Glutamatergic neuron (in vitro differentiated cells): ENCODE measurements around the gene TMEM121. TPM values are rescaled to one million over a fixed set of nuclear protein-coding genes. Genes with fewer than 3 reads are reported as not detected.
A peak's percentile ranks its signal among the peaks of the same experiment; 100 is the strongest.
"Not testable (repeated sequence)": the region's sequence is repeated elsewhere in the genome, so short reads cannot be mapped to it uniquely, and the experiment has no call there.

Experiments used
- DNase-seq: peaks from one replicate; pipeline ENCODE4 v3.0.0; 2022
- H3K27ac Mint-ChIP-seq: one replicate; pipeline ENCODE4 v1.8.0; 2020; ENCODE audit warnings: mild to moderate bottlenecking, mixed read lengths, inconsistent platforms; ENCODE audit not compliant: unreplicated experiment
- H3K27me3 Mint-ChIP-seq: one replicate; pipeline ENCODE4 v1.8.0; 2020; ENCODE audit warnings: mild to moderate bottlenecking, moderate library complexity, mixed read lengths, inconsistent platforms; ENCODE audit not compliant: unreplicated experiment
- H3K36me3 Mint-ChIP-seq: one replicate; pipeline ENCODE4 v1.8.0; 2020; ENCODE audit warnings: mild to moderate bottlenecking, mixed read lengths, inconsistent platforms; ENCODE audit not compliant: unreplicated experiment
- H3K4me1 Mint-ChIP-seq: one replicate; pipeline ENCODE4 v1.8.0; 2020; ENCODE audit warnings: mild to moderate bottlenecking, low read depth, mixed read lengths, inconsistent platforms; ENCODE audit not compliant: unreplicated experiment
- H3K4me3 Mint-ChIP-seq: one replicate; pipeline ENCODE4 v1.8.0; 2020; ENCODE audit warnings: mild to moderate bottlenecking, mixed read lengths, inconsistent platforms; ENCODE audit not compliant: unreplicated experiment
- H3K9me3 Mint-ChIP-seq: one replicate; pipeline ENCODE4 v1.8.0; 2020; ENCODE audit warnings: mild to moderate bottlenecking, moderate library complexity, mixed read lengths, inconsistent platforms; ENCODE audit not compliant: unreplicated experiment
- total RNA-seq: library from RNA; stranded (reverse); fragmentation: NEBNext Ultra II Directional; extraction: Animal tissue kit (Norgen Biotek cat#: 25700); gene quantifications from one replicate; pipeline ENCODE4 v1.2.1, GENCODE V29; 2021; ENCODE audit not compliant: unreplicated experiment
- TF ChIP-seq, protein P1 (sequence below): fragments of 200-600 bp; sonication (generic); IDR thresholded peaks from one replicate; pipeline ENCODE4 v1.5.0; 2021; ENCODE audit not compliant: partially characterized antibody, unreplicated experiment

Gene TMEM121
- total RNA-seq, 1 donor from 2014 or later: 2.7 TPM

GRCh38 chr14:105554022-105554421 is 27.6 kb downstream of the TMEM121 start:
- Mint-ChIP-seq H3K4me3 (no peak overlapping the region), H3K36me3 (no peaks in the 10 kb centered on the region), H3K27me3 (no peaks in the 10 kb centered on the region), H3K9me3 (peaks cover 16% of the 10 kb centered on the region), H3K4me1 (no peaks in the 10 kb centered on the region), H3K27ac (no peak overlapping the region)
- DNase-seq: no peak
- TF ChIP-seq, protein P1, sequence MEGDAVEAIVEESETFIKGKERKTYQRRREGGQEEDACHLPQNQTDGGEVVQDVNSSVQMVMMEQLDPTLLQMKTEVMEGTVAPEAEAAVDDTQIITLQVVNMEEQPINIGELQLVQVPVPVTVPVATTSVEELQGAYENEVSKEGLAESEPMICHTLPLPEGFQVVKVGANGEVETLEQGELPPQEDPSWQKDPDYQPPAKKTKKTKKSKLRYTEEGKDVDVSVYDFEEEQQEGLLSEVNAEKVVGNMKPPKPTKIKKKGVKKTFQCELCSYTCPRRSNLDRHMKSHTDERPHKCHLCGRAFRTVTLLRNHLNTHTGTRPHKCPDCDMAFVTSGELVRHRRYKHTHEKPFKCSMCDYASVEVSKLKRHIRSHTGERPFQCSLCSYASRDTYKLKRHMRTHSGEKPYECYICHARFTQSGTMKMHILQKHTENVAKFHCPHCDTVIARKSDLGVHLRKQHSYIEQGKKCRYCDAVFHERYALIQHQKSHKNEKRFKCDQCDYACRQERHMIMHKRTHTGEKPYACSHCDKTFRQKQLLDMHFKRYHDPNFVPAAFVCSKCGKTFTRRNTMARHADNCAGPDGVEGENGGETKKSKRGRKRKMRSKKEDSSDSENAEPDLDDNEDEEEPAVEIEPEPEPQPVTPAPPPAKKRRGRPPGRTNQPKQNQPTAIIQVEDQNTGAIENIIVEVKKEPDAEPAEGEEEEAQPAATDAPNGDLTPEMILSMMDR: no peak

GRCh38 chr14:105554523-105554922 is 28.1 kb downstream of the TMEM121 start:
- TF ChIP-seq, protein P1: no peak
- Mint-ChIP-seq H3K4me1 (no peaks in the 10 kb centered on the region), H3K27me3 (no peaks in the 10 kb centered on the region), H3K4me3 (no peak overlapping the region), H3K9me3 (peaks cover 15% of the 10 kb centered on the region), H3K27ac (no peak overlapping the region), H3K36me3 (no peaks in the 10 kb centered on the region)
- DNase-seq: no peak

DNA sequence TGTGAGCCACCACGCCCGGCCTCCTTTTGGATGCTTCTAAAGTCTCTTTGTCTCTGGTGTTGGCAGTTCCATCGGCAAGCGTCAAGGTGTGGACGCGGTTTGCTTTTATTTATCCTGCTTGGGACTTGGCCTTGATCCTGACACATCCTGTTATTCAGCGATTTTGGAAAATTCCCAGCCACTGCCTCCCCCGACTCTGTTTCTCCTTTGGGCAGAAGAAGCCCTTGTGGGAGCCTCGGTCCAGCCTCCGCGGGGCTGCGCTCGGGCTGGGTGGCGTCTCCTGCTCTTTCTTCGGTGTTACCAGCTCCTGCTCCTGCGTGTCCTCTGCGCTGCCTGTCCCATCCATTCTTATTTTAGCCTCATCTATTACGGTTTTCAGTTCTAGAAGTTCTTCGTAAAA is 31.3 kb downstream of the TMEM121 start:
- not testable (repeated sequence) for H3K27ac Mint-ChIP-seq, DNase-seq, H3K36me3 Mint-ChIP-seq, H3K4me1 Mint-ChIP-seq, H3K9me3 Mint-ChIP-seq, H3K27me3 Mint-ChIP-seq, H3K4me3 Mint-ChIP-seq

- not testable (repeated sequence) for H3K27me3 Mint-ChIP-seq
Measured at GRCh38 chr14:105558449-105559154, 32.2 kb downstream of the TMEM121 start.

DNA sequence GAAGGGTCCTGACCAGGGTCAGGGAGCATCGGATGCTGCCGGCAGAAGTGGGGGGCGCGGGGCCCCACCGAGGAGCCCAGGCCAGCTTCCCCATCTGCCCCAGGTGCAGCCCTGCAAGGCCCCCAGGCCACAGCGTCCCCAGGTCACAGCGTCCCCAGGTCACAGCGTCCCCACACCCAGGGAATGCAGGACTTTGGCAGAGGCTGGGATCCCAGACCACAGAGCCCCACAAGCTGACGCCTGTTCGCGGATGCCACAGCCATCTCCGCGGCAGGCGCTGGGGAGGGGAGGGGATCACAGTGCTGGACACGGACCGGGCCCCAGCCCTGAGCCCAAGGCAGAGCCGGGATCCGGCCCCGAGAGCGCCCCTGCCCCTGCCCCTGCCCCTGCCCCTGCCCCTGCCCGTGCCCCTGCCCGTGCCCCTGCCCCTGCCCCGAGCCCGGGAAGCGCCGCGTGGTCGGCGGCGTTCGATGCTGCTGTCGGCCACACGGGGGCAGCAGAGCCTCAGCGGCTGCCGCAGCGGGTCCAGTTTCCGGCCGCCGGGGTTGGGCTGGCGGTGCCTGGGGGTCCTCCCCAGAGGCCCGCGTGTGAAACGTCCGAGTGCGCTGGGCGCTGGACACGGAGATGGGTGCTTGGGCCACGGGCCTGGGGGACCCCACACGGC is 33.1 kb downstream of the TMEM121 start:
- not testable (repeated sequence) for H3K4me3 Mint-ChIP-seq, H3K36me3 Mint-ChIP-seq, DNase-seq

More at GRCh38 chr14:105558449-105559154, 32.2 kb downstream of the TMEM121 start:
- TF ChIP-seq, protein P1: peak; percentile 18
- DNase-seq, H3K27ac Mint-ChIP-seq, H3K4me3 Mint-ChIP-seq, H3K9me3 Mint-ChIP-seq, H3K36me3 Mint-ChIP-seq, H3K4me1 Mint-ChIP-seq: not testable (repeated sequence)

GRCh38 chr14:105560048-105560669 is 33.8 kb downstream of the TMEM121 start:
- H3K4me3 Mint-ChIP-seq, H3K36me3 Mint-ChIP-seq, DNase-seq, H3K27me3 Mint-ChIP-seq, H3K4me1 Mint-ChIP-seq, H3K27ac Mint-ChIP-seq, H3K9me3 Mint-ChIP-seq: not testable (repeated sequence)

More for the DNA sequence above, 33.1 kb downstream of the TMEM121 start:
- H3K27ac Mint-ChIP-seq, H3K27me3 Mint-ChIP-seq, H3K4me1 Mint-ChIP-seq, H3K9me3 Mint-ChIP-seq: not testable (repeated sequence)

- H3K27me3 Mint-ChIP-seq, H3K27ac Mint-ChIP-seq, H3K4me1 Mint-ChIP-seq, H3K4me3 Mint-ChIP-seq, DNase-seq, H3K36me3 Mint-ChIP-seq: not testable (repeated sequence)
- H3K9me3 Mint-ChIP-seq: peaks cover 12% of the 10 kb centered on the region
Measured at GRCh38 chr14:105561345-105561744, 35.0 kb downstream of the TMEM121 start.
